B cell (primary cell): Measurements from ENCODE around the gene ARHGAP23.
"Not testable (repeated sequence)": the region's sequence is repeated elsewhere in the genome, so short reads cannot be mapped to it uniquely, and the experiment has no call there.

Experiments
- CTCF ChIP-seq: fragments of 200-600 bp; IDR thresholded peaks from one replicate; pipeline ENCODE4 v1.8.0; 2022; ENCODE audit warnings: antibody characterized with exemption, mild to moderate bottlenecking
- EZH2 ChIP-seq: IDR thresholded peaks from 2 replicates; pipeline ENCODE4 v1.6.1; 2012; ENCODE audit warnings: borderline replicate concordance, low read depth, mild to moderate bottlenecking, moderate library complexity, low read length; ENCODE audit not compliant: insufficient read depth, poor library complexity, severe bottlenecking

GRCh38 chr17:38494152-38494551 is 65.9 kb downstream of the ARHGAP23 start:
- not testable (repeated sequence) for TF ChIP-seq CTCF, EZH2
